NCI-H2227 (cell line): Measurements from ENCODE around the gene CBX8.
A peak's percentile ranks its signal among the peaks of the same experiment; 100 is the strongest.

Source experiments
- DNase-seq: peaks from one replicate; lab custom pipeline; 2025; ENCODE audit not compliant: unreplicated experiment; lab: John Stamatoyannopoulos, UW

The CBX8 gene

GRCh38 chr17:79821331-79822095 lies 24.6 kb upstream of the CBX8 start:
- DNase-seq: no peak

- DNase-seq: no peak
Measured at GRCh38 chr17:79820959-79821330, 24.1 kb upstream of the CBX8 start.

GRCh38 chr17:79819534-79820276 lies 22.8 kb upstream of the CBX8 start:
- no peak for DNase-seq

- no peak for DNase-seq
Measured at GRCh38 chr17:79819085-79819484, 22.2 kb upstream of the CBX8 start.

GRCh38 chr17:79818026-79818758 lies 21.3 kb upstream of the CBX8 start:
- no peak for DNase-seq

GRCh38 chr17:79815836-79816461 lies 19.1 kb upstream of the CBX8 start:
- no peak for DNase-seq

- no peak for DNase-seq
Measured at GRCh38 chr17:79814974-79815835, 18.3 kb upstream of the CBX8 start.

- no peak for DNase-seq
Measured at GRCh38 chr17:79814127-79814973, 17.5 kb upstream of the CBX8 start.

GRCh38 chr17:79813297-79814126 lies 16.6 kb upstream of the CBX8 start:
- DNase-seq: peak; percentile 63

- DNase-seq: peak; percentile 50
Measured at GRCh38 chr17:79812353-79813258, 15.7 kb upstream of the CBX8 start.

GRCh38 chr17:79811868-79812352 lies 15.0 kb upstream of the CBX8 start:
- DNase-seq: no peak

- DNase-seq: peak; percentile 86
Measured at GRCh38 chr17:79811011-79811867, 14.4 kb upstream of the CBX8 start.

GRCh38 chr17:79810130-79811010 lies 13.5 kb upstream of the CBX8 start:
- DNase-seq: peak; percentile 96

GRCh38 chr17:79809530-79810129 lies 12.8 kb upstream of the CBX8 start:
- peak; percentile 46 for DNase-seq
